IMR-90 (cell line): ENCODE results near the gene AUTS2. TPM values are rescaled to one million over a fixed set of nuclear protein-coding genes. Genes with fewer than 3 reads are reported as not detected.
A peak's percentile ranks its signal among the peaks of the same experiment; 100 is the strongest.
"Not testable (repeated sequence)": the region's sequence is repeated elsewhere in the genome, so short reads cannot be mapped to it uniquely, and the experiment has no call there.

Experiments used
- ATAC-seq: fragments of 200-7000 bp; cut with Tn5 transposase; 2 replicates; pipeline ENCODE4 v1.9.1; 2020; ENCODE audit warnings: low read depth, mild to moderate bottlenecking, moderate library complexity
- BruUV-seq: library from RNA; stranded (reverse); fragments of 400-500 nt; replicated peaks from 2 replicates; lab custom pipeline; 2021; lab: Mats Ljungman, UMichigan
- CTCF ChIA-PET: fragments of 300-600 bp; formaldehyde crosslinking; extraction: SDS; loops from one replicate; lab custom pipeline; 2021; ENCODE audit warnings: antibody characterized with exemption; lab: Yijun Ruan, JAX
- POLR2A ChIA-PET: fragments of 300-600 bp; sonication (Branson Sonifier 250); formaldehyde crosslinking; loops from one replicate; lab custom pipeline; 2022; ENCODE audit warnings: antibody characterized with exemption; ENCODE audit not compliant: unreplicated experiment; lab: Charles Lee
- DNase-seq: peaks from one replicate; pipeline ENCODE4 v3.0.0; 2013
- H2AFZ ChIP-seq: replicated peaks from 2 replicates; pipeline ENCODE3; 2013; ENCODE audit warnings: low read length, mild to moderate bottlenecking; ENCODE audit not compliant: poor library complexity
- H2AK5ac ChIP-seq: 2 replicates; pipeline ENCODE4 v1.6.1; 2013; ENCODE audit warnings: low read depth, low read length, inconsistent platforms
- H2AK9ac ChIP-seq: replicated peaks from 2 replicates; pipeline ENCODE3; 2013; ENCODE audit warnings: mild to moderate bottlenecking, low read depth, low read length, moderate library complexity; ENCODE audit not compliant: poor library complexity
- H2BK120ac ChIP-seq: 2 replicates; pipeline ENCODE4 v1.6.1; 2013; ENCODE audit warnings: low read depth, low read length, inconsistent platforms
- H2BK15ac ChIP-seq: 3 replicates; pipeline ENCODE4 v1.6.1; 2013; ENCODE audit warnings: low read depth, low read length, inconsistent platforms
- H2BK20ac ChIP-seq: 2 replicates; pipeline ENCODE4 v1.6.1; 2013; ENCODE audit warnings: low read depth, mild to moderate bottlenecking, inconsistent platforms, low read length, moderate library complexity
- H2BK5ac ChIP-seq: 2 replicates; pipeline ENCODE4 v1.6.1; 2013; ENCODE audit warnings: mild to moderate bottlenecking, low read depth, low read length, inconsistent platforms; ENCODE audit not compliant: poor library complexity, severe bottlenecking
- H3K14ac ChIP-seq: replicated peaks from 2 replicates; pipeline ENCODE4 v1.6.1; 2013; ENCODE audit warnings: low read depth, low read length, inconsistent platforms
- H3K18ac ChIP-seq: 2 replicates; pipeline ENCODE4 v1.6.1; 2013; ENCODE audit warnings: low read depth, low read length, control low read depth
- H3K23ac ChIP-seq: 2 replicates; pipeline ENCODE4 v1.6.1; 2013; ENCODE audit warnings: low read depth, low read length, inconsistent platforms
- H3K27ac ChIP-seq: 2 replicates; pipeline ENCODE4 v1.5.1; 2013; ENCODE audit warnings: mild to moderate bottlenecking, control low read depth, low read length; ENCODE audit not compliant: insufficient read depth
- H3K27me3 ChIP-seq: 2 replicates; pipeline ENCODE4 v1.6.1; 2013; ENCODE audit warnings: low read length; ENCODE audit not compliant: control insufficient read depth, insufficient read depth
- H3K36me3 ChIP-seq: 2 replicates; pipeline ENCODE4 v1.6.1; 2013; ENCODE audit warnings: low read length, mixed read lengths; ENCODE audit not compliant: control insufficient read depth, insufficient read depth
- H3K4ac ChIP-seq: 2 replicates; pipeline ENCODE4 v1.6.1; 2013; ENCODE audit warnings: low read depth, low read length, inconsistent platforms
- H3K4me1 ChIP-seq: 2 replicates; pipeline ENCODE4 v1.6.1; 2013; ENCODE audit warnings: low read length, mixed read lengths; ENCODE audit not compliant: control insufficient read depth, insufficient read depth
- H3K4me2 ChIP-seq: 2 replicates; pipeline ENCODE4 v1.6.1; 2013; ENCODE audit warnings: low read depth, mild to moderate bottlenecking, control low read depth, low read length, moderate library complexity
- H3K4me3 ChIP-seq: 2 replicates; pipeline ENCODE4 v1.5.1; 2013; ENCODE audit warnings: low read depth, mild to moderate bottlenecking, control low read depth, low read length, moderate library complexity; ENCODE audit not compliant: insufficient read depth
- H3K56ac ChIP-seq: 2 replicates; pipeline ENCODE4 v1.6.1; 2013; ENCODE audit warnings: low read length, inconsistent platforms; ENCODE audit not compliant: insufficient read depth; ENCODE audit errors: extremely low read depth
- H3K79me1 ChIP-seq, 2 experiments: 2 replicates each; pipeline ENCODE4 v1.6.1; 2013; ENCODE audit warnings: low read length in 2 of 2, inconsistent platforms in 1 of 2, low read depth in 1 of 2
- H3K9ac ChIP-seq: 2 replicates; pipeline ENCODE4 v1.6.1; 2013; ENCODE audit warnings: low read depth, low read length, control low read depth
- H3K9me1 ChIP-seq: 2 replicates; pipeline ENCODE4 v1.6.1; 2013; ENCODE audit warnings: low read length, inconsistent platforms; ENCODE audit not compliant: insufficient read depth
- H3K9me3 ChIP-seq: 2 replicates; pipeline ENCODE4 v1.6.1; 2013; ENCODE audit warnings: low read length; ENCODE audit not compliant: control insufficient read depth, insufficient read depth
- H4K20me1 ChIP-seq: 2 replicates; pipeline ENCODE4 v1.6.1; 2013; ENCODE audit warnings: low read length, inconsistent platforms; ENCODE audit not compliant: insufficient read depth
- H4K5ac ChIP-seq: 2 replicates; pipeline ENCODE4 v1.6.1; 2013; ENCODE audit warnings: mild to moderate bottlenecking, low read depth, low read length, control low read depth
- H4K8ac ChIP-seq, 2 experiments: 2 replicates each; pipeline ENCODE4 v1.6.1; 2013; ENCODE audit warnings: low read depth in 2 of 2, low read length in 2 of 2, control low read depth in 1 of 2, inconsistent platforms in 1 of 2
- H4K91ac ChIP-seq: 2 replicates; pipeline ENCODE4 v1.6.1; 2013; ENCODE audit warnings: low read depth, low read length, inconsistent platforms; ENCODE audit not compliant: insufficient read depth
- CHD1 ChIP-seq: IDR thresholded peaks from 2 replicates; pipeline ENCODE4 v1.6.1; 2012; ENCODE audit warnings: low read depth, low read length, improper control_type of control experiment
- MAZ ChIP-seq: IDR thresholded peaks from 2 replicates; pipeline ENCODE4 v1.6.1; 2012; ENCODE audit warnings: low read depth, mild to moderate bottlenecking, low read length, improper control_type of control experiment, moderate library complexity, borderline replicate concordance
- RAD21 ChIP-seq: IDR thresholded peaks from 2 replicates; pipeline ENCODE4 v1.6.1; 2012; ENCODE audit warnings: low read length, improper control_type of control experiment
- WGBS, 2 experiments: methylation state at CpG; one replicate each; pipeline versions ENCODE4 v1.1.5 to v1.1.7; 2013; ENCODE audit warnings: missing lambda C conversion rate in 2 of 2; ENCODE audit not compliant: insufficient read length in 1 of 2; ENCODE audit errors: extremely low coverage in 2 of 2; 5-methylcytosine and 5-hydroxymethylcytosine counted together
- dilution Hi-C: fragments of 300-500 bp; cut with HindIII; formaldehyde crosslinking; loops from one replicate; pipeline ENCODE4 v1.14.3; 2018; ENCODE audit warnings: low sequenced_read_pairs; ENCODE audit not compliant: unreplicated experiment
- in situ Hi-C: fragments of 300-500 bp; cut with MboI; formaldehyde crosslinking; loops from 3 replicates; pipeline ENCODE4 v1.14.3; 2019; ENCODE audit warnings: low sequenced_read_pairs, inconsistent platforms, mixed read lengths
- intact Hi-C: fragments of 100-400 bp; cut with micrococcal nuclease; formaldehyde crosslinking; loops from 2 replicates; pipeline ENCODE4 v1.10.0; 2022
- polyA plus RNA-seq, 3 experiments: library from polyadenylated mRNA; depleted of rRNA; stranded (reverse); fragments of >200 nt; gene quantifications; 2 replicates each; pipeline ENCODE4 v1.2.3, GENCODE V29; 2012; ENCODE audit warnings: low replicate concordance in 1 of 3
- total RNA-seq: library from RNA; depleted of rRNA; stranded (reverse); fragments of >200 nt; gene quantifications from 2 replicates; pipeline ENCODE4 v1.2.3, GENCODE V29; 2012
- TF ChIP-seq, protein P1 (sequence below): conservative IDR thresholded peaks from 2 replicates; pipeline ENCODE4 v1.5.1; 2012; ENCODE audit warnings: mild to moderate bottlenecking, low read depth, low read length, improper control_type of control experiment

The AUTS2 gene
- total and polyA plus RNA-seq, 2 of the 4 experiments (the other 2 are of a cell fraction), result 0.90 to 3.0 TPM

DNA sequence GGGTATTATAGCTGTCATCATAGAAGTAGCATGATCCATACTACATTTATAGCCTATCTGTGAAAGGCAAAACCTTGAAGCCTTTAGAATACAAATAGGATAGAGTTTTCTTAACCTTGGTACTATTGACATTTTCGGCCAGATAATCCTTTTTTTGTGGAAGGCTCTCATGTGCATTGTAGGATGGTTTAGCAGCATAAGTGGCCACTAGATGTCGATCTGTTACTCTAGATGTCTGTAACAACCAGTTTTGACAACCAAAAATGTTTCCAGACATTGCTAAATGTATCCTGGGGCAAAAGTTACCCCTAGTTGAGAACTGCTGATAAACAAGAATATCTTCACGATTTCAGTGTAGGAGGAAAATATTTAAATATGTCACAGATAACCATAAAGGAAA lies 1214.2 kb downstream of the AUTS2 start:
- Histone ChIP-seq H3K18ac (no peak overlapping the region), H3K14ac (no peak overlapping the region), H3K4me2 (no peak overlapping the region), H3K36me3 (no peaks in the 10 kb centered on the region), H2BK15ac (no peak overlapping the region), H4K91ac (no peak overlapping the region), H4K20me1 (no peaks in the 10 kb centered on the region), H2AFZ (no peak overlapping the region), H2BK20ac (no peak overlapping the region), H3K23ac (no peak overlapping the region), H3K9me1 (no peaks in the 10 kb centered on the region), H2BK120ac (no peak overlapping the region), H3K27ac (no peak overlapping the region), H2AK5ac (no peak overlapping the region), H3K27me3 (no peaks in the 10 kb centered on the region), H3K4me3 (no peak overlapping the region), H2AK9ac (no peak overlapping the region), H4K8ac (no peak overlapping the region), H3K9me3 (peaks cover under 1% of the 10 kb centered on the region), H3K4me1 (no peaks in the 10 kb centered on the region), H3K56ac (no peak overlapping the region), H3K9ac (no peak overlapping the region), H3K79me1 (no peaks in the 10 kb centered on the region), H2BK5ac (no peak overlapping the region), H3K4ac (no peak overlapping the region), H4K5ac (no peak overlapping the region)
- TF ChIP-seq RAD21 (no peak), MAZ (no peak), CHD1 (no peak)
- TF ChIP-seq, protein P1, sequence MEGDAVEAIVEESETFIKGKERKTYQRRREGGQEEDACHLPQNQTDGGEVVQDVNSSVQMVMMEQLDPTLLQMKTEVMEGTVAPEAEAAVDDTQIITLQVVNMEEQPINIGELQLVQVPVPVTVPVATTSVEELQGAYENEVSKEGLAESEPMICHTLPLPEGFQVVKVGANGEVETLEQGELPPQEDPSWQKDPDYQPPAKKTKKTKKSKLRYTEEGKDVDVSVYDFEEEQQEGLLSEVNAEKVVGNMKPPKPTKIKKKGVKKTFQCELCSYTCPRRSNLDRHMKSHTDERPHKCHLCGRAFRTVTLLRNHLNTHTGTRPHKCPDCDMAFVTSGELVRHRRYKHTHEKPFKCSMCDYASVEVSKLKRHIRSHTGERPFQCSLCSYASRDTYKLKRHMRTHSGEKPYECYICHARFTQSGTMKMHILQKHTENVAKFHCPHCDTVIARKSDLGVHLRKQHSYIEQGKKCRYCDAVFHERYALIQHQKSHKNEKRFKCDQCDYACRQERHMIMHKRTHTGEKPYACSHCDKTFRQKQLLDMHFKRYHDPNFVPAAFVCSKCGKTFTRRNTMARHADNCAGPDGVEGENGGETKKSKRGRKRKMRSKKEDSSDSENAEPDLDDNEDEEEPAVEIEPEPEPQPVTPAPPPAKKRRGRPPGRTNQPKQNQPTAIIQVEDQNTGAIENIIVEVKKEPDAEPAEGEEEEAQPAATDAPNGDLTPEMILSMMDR, result 0 out of 2 replicates have a peak, but pooled peaks have one; percentile 13
- ATAC-seq, result no peak
- dilution Hi-C loops, result no loop called here
- ChIA-PET CTCF (no interaction called here), POLR2A (no interaction called here)
- no peak for DNase-seq
- no TSS peak for BruUV-seq
- in situ Hi-C loops, result no loop called here
- WGBS, 2 experiments, result no CpG with 5 or more reads among the region's 3 CpGs
- intact Hi-C loops, result no loop called here

DNA sequence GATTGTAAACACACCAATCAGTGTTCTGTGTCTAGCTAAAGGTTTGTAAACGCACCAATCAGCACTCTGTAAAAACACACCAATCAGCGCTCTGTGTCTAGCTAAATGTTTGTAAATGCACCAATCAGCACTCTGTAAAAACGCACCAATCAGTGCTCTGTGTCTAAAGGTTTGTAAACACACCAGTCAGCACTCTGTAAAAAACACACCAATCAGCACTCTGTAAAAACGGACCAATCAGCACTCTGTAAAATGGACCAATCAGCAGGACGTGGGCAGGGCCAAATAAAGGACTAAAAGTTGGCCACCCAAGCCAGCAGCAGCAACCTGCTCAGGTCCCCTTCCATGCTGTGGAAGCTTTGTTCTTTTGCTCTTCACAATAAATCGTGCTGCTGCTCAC lies 1224.2 kb downstream of the AUTS2 start:
- POLR2A ChIA-PET, H2BK120ac ChIP-seq, H3K27me3 ChIP-seq, ATAC-seq, H3K4me3 ChIP-seq, H2AFZ ChIP-seq, H2BK20ac ChIP-seq, H3K4me2 ChIP-seq, H2BK15ac ChIP-seq, H3K9ac ChIP-seq, H4K20me1 ChIP-seq, H3K36me3 ChIP-seq, H3K9me1 ChIP-seq, H3K23ac ChIP-seq, intact Hi-C loops, H3K4me1 ChIP-seq, H2AK9ac ChIP-seq, H3K18ac ChIP-seq, DNase-seq, H3K27ac ChIP-seq, H3K9me3 ChIP-seq, in situ Hi-C loops, H2BK5ac ChIP-seq, H4K91ac ChIP-seq, H2AK5ac ChIP-seq, H4K8ac ChIP-seq, dilution Hi-C loops, H3K56ac ChIP-seq, H4K5ac ChIP-seq, H3K79me1 ChIP-seq, H3K4ac ChIP-seq, BruUV-seq, H3K14ac ChIP-seq: not testable (repeated sequence)
- WGBS, 2 experiments, result 66% methylated on average over 3 of the region's 6 CpGs; no CpG with 5 or more reads in 1 of the 2 experiments
- CTCF ChIA-PET, result interaction anchor here (0.6 kb wide), 2 partner anchors 51 to 295 kb away, joined by 3 to 4 read pairs; no protein-coding TSS in a partner anchor
